Thoracic aorta (tissue), 2 donors: ENCODE data around the gene TIMM44. TPM values are rescaled to one million over a fixed set of nuclear protein-coding genes. Genes with fewer than 3 reads are reported as not detected.

Source experiments
- ATAC-seq: fragments of 150-250 bp; one replicate; pipeline ENCODE4 v1.8.0; 2017; ENCODE audit warnings: low read depth; ENCODE audit not compliant: insufficient number of reproducible peaks, low FRiP score
- DNase-seq: peaks from one replicate; pipeline ENCODE4 v3.0.0-alpha.2; 2020; ENCODE audit warnings: low spot score
- H3K27ac ChIP-seq, 2 donors: fragments of 200-600 bp; sonication (generic); 1 replicate in 1 of 2; 2 replicates in 1 of 2; pipeline ENCODE4 v1.5.1; 2016; ENCODE audit warnings: mild to moderate bottlenecking in 2 of 2, moderate library complexity in 2 of 2
- H3K27me3 ChIP-seq: fragments of 200-600 bp; sonication (generic); replicated peaks from 2 replicates; pipeline ENCODE4 v1.6.0; 2016; ENCODE audit warnings: mild to moderate bottlenecking; ENCODE audit not compliant: insufficient read depth
- H3K36me3 ChIP-seq: fragments of 200-600 bp; sonication (generic); one replicate; pipeline ENCODE4 v1.5.1; 2016
- H3K4me1 ChIP-seq, 2 donors: fragments of 200-600 bp; sonication (generic); 1 replicate in 1 of 2; 2 replicates in 1 of 2; pipeline versions ENCODE4 v1.5.1 to v1.6.0; 2016; ENCODE audit warnings: low read depth in 2 of 2, mild to moderate bottlenecking in 1 of 2; ENCODE audit not compliant: control insufficient read depth in 1 of 2
- H3K4me3 ChIP-seq: fragments of 200-600 bp; sonication (generic); 2 replicates; pipeline ENCODE4 v1.5.1; 2016; ENCODE audit warnings: mild to moderate bottlenecking
- H3K9me3 ChIP-seq: fragments of 200-600 bp; sonication (generic); 2 replicates; pipeline ENCODE4 v1.5.1; 2016
- total RNA-seq, 2 donors: library from RNA; depleted of rRNA; stranded (reverse); fragments of >200 nt; gene quantifications; one replicate each; pipeline versions ENCODE4 v1.1.0 to v1.2.3, GENCODE V29; 2016
- TF ChIP-seq, protein P1 (sequence below): fragments of 200-600 bp; sonication (generic); IDR thresholded peaks from one replicate; pipeline ENCODE4 v1.5.1; 2019; ENCODE audit warnings: antibody characterized with exemption

Gene TIMM44
- total RNA-seq, 2 donors from 2014 or later = 51.2 to 77.6 TPM

DNA sequence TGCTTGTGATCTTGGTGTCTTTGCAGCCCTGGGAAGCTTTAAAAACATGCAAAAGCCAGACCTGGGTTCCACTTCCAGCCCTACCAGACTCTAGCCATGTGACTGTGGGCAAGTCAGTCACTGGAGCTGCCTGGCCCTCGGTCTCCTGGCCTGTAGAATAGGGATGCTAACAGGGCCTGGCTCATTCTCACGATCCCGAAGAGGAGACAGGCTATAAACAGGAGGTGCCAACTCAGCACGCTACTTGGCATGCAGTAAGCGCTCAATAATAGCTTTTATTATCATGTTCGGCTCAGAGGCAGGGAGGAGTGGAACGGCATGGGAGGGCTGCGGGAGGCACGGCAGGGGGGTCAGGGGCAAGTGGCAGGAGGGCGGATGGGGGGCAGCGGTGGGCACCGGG is 19.2 kb downstream of the TIMM44 start:
- H3K27me3 ChIP-seq = no peaks in the 10 kb centered on the region
- TF ChIP-seq, protein P1, sequence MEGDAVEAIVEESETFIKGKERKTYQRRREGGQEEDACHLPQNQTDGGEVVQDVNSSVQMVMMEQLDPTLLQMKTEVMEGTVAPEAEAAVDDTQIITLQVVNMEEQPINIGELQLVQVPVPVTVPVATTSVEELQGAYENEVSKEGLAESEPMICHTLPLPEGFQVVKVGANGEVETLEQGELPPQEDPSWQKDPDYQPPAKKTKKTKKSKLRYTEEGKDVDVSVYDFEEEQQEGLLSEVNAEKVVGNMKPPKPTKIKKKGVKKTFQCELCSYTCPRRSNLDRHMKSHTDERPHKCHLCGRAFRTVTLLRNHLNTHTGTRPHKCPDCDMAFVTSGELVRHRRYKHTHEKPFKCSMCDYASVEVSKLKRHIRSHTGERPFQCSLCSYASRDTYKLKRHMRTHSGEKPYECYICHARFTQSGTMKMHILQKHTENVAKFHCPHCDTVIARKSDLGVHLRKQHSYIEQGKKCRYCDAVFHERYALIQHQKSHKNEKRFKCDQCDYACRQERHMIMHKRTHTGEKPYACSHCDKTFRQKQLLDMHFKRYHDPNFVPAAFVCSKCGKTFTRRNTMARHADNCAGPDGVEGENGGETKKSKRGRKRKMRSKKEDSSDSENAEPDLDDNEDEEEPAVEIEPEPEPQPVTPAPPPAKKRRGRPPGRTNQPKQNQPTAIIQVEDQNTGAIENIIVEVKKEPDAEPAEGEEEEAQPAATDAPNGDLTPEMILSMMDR = no peak
- H3K9me3 ChIP-seq = no peaks in the 10 kb centered on the region
- peaks cover 38 to 60% of the 10 kb centered on the region in 2 donors for H3K4me1 ChIP-seq
- ATAC-seq (no peak), DNase-seq (no peak)
- no peak overlapping the region for H3K4me3 ChIP-seq
- H3K36me3 ChIP-seq = peaks cover 14% of the 10 kb centered on the region
- no peak overlapping the region for H3K27ac ChIP-seq

DNA sequence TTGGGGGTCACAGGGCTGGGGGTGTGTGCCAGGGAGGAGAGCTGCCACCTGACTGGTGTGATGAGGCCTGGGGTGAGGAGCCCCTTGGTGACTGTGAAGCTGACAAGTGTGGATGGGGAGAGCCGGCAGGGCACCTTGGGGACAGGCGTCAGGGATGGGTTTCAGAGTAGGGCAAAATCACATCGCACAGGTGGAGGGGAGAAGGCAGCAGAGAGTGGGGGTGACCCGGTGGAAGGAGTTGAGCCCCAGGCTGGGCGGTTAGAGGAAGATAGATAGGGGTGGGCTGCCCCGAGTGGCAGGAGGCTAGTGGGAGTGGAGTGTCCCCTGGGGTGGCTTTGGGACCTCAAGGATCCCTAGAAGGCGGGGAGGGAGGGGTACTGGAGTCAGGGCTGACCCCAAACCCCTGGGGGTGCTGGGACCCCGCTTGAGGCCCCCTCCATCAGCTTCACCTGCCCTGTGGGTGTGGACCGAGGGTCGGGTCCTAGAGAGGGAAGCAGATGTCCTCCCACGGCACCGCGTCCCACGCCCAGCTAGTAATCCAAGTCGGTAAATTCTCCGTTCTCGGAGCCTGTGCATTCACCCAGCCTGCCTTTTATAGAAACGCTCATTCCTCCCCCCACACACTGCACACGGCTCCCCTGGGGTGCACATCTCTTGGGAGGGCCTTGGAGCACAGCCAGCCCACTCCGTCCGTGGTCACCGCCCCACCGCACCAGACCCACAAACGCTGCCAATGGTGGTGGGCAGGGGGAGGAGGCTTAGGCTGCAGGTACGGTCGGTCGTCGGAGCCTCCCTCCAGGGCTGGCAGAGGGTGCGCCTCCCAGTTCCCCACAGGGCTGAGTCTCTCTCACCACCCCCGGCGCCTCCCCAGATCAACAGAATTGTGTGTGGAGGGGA is 19.9 kb downstream of the TIMM44 start:
- Histone ChIP-seq H3K27me3 (no peaks in the 10 kb centered on the region), H3K9me3 (no peaks in the 10 kb centered on the region), H3K36me3 (peaks cover 14% of the 10 kb centered on the region), H3K4me1 (peaks cover 35 to 61% of the 10 kb centered on the region in 2 donors), H3K4me3 (no peak overlapping the region), H3K27ac (no peak overlapping the region)
- no peak for DNase-seq
- no peak for ATAC-seq
- TF ChIP-seq, protein P1 = no peak

DNA sequence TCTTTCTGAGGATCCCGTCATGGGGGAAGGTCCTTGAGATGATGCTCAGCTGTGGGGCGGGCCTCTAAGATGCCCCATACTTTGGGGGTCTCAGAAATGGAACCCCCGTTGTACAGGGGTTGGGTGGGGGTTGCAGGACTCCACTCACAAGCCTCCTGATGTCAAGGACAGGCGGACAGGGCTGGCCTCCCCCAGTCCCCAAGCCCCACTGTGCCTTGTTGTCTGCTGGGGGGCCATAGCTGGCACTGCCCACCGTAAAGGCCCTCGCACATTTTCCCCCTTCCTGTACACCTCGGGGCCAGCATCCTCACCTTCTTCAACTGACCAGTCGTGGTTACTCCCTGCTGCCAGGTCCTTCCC is 20.6 kb downstream of the TIMM44 start:
- H3K36me3 ChIP-seq = peaks cover 14% of the 10 kb centered on the region
- TF ChIP-seq, protein P1 = no peak
- DNase-seq (no peak), ATAC-seq (no peak)
- H3K4me1 ChIP-seq = peaks cover 34 to 61% of the 10 kb centered on the region in 2 donors
- no peak overlapping the region for H3K27ac ChIP-seq
- no peaks in the 10 kb centered on the region for H3K9me3 ChIP-seq
- no peaks in the 10 kb centered on the region for H3K27me3 ChIP-seq
- no peak overlapping the region for H3K4me3 ChIP-seq

DNA sequence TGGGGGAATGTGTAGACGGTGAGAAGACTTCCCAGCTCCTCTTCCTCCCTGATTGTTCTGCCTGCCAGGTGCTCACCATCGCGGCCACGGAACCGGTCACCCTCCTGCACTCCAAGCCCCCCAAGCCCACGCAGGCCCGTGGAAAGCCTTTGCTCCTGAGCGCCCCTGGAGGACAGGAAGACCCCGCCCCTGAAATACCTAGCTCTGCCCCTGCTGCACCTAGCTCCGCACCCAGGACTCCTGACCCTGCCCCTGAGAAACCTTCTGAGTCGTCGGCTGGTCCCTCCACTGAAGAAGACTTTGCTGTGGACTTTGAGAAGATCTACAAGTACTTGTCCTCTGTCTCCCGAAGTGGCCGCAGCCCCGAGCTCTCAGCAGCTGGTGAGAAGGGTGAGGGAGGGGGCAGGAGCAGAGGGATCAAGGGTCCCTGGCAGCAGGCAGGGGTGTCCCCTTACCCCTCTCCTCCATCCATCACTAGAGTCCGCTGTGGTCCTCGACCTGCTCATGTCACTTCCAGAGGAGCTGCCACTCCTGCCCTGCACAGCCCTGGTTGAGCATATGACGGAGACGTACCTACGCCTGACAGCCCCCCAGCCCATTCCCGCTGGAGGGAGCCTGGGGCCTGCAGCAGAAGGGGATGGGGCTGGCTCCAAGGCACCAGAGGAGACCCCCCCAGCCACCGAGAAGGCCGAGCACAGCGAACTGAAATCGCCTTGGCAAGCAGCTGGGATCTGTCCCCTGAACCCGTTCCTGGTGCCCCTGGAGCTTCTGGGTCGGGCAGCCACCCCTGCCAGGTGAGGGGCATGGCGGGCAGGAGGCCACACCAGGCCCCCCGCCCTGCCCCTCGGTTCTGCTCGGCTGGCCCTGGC is 21.3 kb downstream of the TIMM44 start:
- Histone ChIP-seq H3K36me3 (peaks cover 14% of the 10 kb centered on the region), H3K27me3 (no peaks in the 10 kb centered on the region), H3K9me3 (no peaks in the 10 kb centered on the region), H3K4me3 (peak overlapping the region; percentile 80), H3K27ac (peak overlapping the region in 1 of 2 donors; percentile 85), H3K4me1 (peaks cover 35 to 63% of the 10 kb centered on the region in 2 donors)
- TF ChIP-seq, protein P1 = no peak
- ATAC-seq (no peak), DNase-seq (no peak)
